Activated CD8-positive, alpha-beta memory T cell treated with anti-CD3 and anti-CD28 coated beads for 4 hours (primary cell): ENCODE measurements around the gene CHST8.
"Not testable (repeated sequence)": the region's sequence is repeated elsewhere in the genome, so short reads cannot be mapped to it uniquely, and the experiment has no call there.

Experiments
- DNase-seq, 2 donors: peaks; one replicate each; pipeline ENCODE4 v3.0.0-alpha.2; 2020; ENCODE audit warnings: low read depth in 2 of 2

CHST8 gene

GRCh38 chr19:33811736-33812387 lies 190.1 kb downstream of the CHST8 start:
- DNase-seq = no peak

- DNase-seq = no peak
Measured at GRCh38 chr19:33812388-33813330, 190.9 kb downstream of the CHST8 start.

- no peak for DNase-seq
Measured at GRCh38 chr19:33813391-33814101, 191.8 kb downstream of the CHST8 start.

- no peak for DNase-seq
Measured at GRCh38 chr19:33814181-33815165, 192.7 kb downstream of the CHST8 start.

GRCh38 chr19:33815380-33816340 lies 193.9 kb downstream of the CHST8 start:
- DNase-seq = no peak

- no peak for DNase-seq
Measured at GRCh38 chr19:33818411-33818810, 196.7 kb downstream of the CHST8 start.

- not testable (repeated sequence) for DNase-seq
Measured at GRCh38 chr19:33819078-33819477, 197.3 kb downstream of the CHST8 start.

GRCh38 chr19:33819506-33819879 lies 197.7 kb downstream of the CHST8 start:
- no peak for DNase-seq

- DNase-seq = no peak
Measured at GRCh38 chr19:33819880-33820781, 198.4 kb downstream of the CHST8 start.

GRCh38 chr19:33821871-33822270 lies 200.1 kb downstream of the CHST8 start:
- DNase-seq = no peak
